ENCODE measurements around the gene DPF3. TPM values are rescaled to one million over a fixed set of nuclear protein-coding genes. Genes with fewer than 3 reads are reported as not detected.

The DPF3 gene
- total and polyA plus RNA-seq, 2 donors (not counting 1 experiment from before 2014, with no cell fraction given): 3.4 to 10.2 TPM

DNA sequence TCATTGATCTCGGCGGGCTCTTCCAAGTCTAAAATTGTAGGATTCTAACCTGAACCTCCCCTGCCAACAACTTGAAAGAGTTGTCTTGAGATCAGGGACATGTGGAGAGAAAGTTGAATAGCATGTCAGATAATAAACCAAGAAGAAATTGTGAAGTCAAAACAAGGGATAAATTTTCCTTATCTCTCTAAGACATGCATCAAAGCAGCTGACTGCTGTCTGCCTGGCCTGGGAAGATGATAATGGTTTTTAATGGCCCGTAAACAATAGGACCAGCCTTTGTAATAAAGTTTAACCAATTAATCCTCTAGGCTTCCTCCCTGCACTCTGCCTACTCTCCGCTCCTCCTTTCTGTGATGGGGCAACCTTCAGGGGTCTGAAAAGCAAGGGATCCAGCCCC lies 67.9 kb downstream of the DPF3 start:
- Histone ChIP-seq H3K79me2 (ENCODE audit: control insufficient read depth, insufficient read depth, low read length) (peaks cover 34% of the 10 kb centered on the region), H3K27ac (ENCODE audit: low read length in 2 of 2) (no peak overlapping the region), H3K9ac (ENCODE audit: low read length) (no peak overlapping the region), H3K4me2 (replicated peaks; ENCODE audit: low read depth, low read length, poor library complexity, severe bottlenecking) (no peak overlapping the region), H3K36me3 (replicated peaks in 1 of 2; ENCODE audit: control extremely low read depth in 1 of 2, control insufficient read depth in 1 of 2, extremely low read depth in 1 of 2, insufficient read depth in 2 of 2, low read length in 1 of 2) (no peaks in the 10 kb centered on the region), H3K4me3 (ENCODE audit: control extremely low read depth in 1 of 5, extremely low read depth in 1 of 5, insufficient read depth in 1 of 5, low read depth in 2 of 5, low read length in 4 of 5) (no peak overlapping the region), H2AFZ (ENCODE audit: insufficient read depth, low read depth, low read length, poor library complexity, severe bottlenecking) (no peak overlapping the region), H3K27me3 (replicated peaks in 1 of 4; ENCODE audit: control extremely low read depth in 1 of 4, control insufficient read depth in 3 of 4, insufficient read depth in 4 of 4, low read length in 3 of 4) (no peaks in the 10 kb centered on the region), H3K9me3 (ENCODE audit: control extremely low read depth in 1 of 3, control insufficient read depth in 2 of 3, insufficient read depth in 1 of 3, low read length in 2 of 3) (no peaks in the 10 kb centered on the region), H4K20me1 (ENCODE audit: control insufficient read depth, insufficient read depth, low read length, poor library complexity, severe bottlenecking) (peaks cover 6% of the 10 kb centered on the region), H3K4me1 (ENCODE audit: control insufficient read depth in 2 of 2, insufficient read depth in 2 of 2, low read length in 2 of 2) (no peaks in the 10 kb centered on the region)
- CTCF ChIA-PET: no interaction called here
- WGBS (ENCODE audit: insufficient coverage): 90% methylated on average over 2 of the region's 4 CpGs
- POLR2A ChIA-PET: no interaction called here
- no peak for TF ChIP-seq EZH2 (IDR thresholded peaks at IDR 0.05; ENCODE audit: borderline replicate concordance, insufficient read depth, low read depth, low read length, poor library complexity, severe bottlenecking)
- TF ChIP-seq, protein P1, sequence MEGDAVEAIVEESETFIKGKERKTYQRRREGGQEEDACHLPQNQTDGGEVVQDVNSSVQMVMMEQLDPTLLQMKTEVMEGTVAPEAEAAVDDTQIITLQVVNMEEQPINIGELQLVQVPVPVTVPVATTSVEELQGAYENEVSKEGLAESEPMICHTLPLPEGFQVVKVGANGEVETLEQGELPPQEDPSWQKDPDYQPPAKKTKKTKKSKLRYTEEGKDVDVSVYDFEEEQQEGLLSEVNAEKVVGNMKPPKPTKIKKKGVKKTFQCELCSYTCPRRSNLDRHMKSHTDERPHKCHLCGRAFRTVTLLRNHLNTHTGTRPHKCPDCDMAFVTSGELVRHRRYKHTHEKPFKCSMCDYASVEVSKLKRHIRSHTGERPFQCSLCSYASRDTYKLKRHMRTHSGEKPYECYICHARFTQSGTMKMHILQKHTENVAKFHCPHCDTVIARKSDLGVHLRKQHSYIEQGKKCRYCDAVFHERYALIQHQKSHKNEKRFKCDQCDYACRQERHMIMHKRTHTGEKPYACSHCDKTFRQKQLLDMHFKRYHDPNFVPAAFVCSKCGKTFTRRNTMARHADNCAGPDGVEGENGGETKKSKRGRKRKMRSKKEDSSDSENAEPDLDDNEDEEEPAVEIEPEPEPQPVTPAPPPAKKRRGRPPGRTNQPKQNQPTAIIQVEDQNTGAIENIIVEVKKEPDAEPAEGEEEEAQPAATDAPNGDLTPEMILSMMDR (IDR thresholded peaks at IDR 0.05): no peak
- DNase-seq (no peak), ATAC-seq (ENCODE audit: low read depth) (no peak)
- Mint-ChIP-seq H3K4me1 (peaks cover 2% of the 10 kb centered on the region), H3K9me3 (ENCODE audit: insufficient read depth) (no peaks in the 10 kb centered on the region), H3K4me3 (no peak overlapping the region), H3K27ac (no peak overlapping the region), H3K27me3 (no peaks in the 10 kb centered on the region)
- intact Hi-C loops (cut with micrococcal nuclease): no loop called here

DNA sequence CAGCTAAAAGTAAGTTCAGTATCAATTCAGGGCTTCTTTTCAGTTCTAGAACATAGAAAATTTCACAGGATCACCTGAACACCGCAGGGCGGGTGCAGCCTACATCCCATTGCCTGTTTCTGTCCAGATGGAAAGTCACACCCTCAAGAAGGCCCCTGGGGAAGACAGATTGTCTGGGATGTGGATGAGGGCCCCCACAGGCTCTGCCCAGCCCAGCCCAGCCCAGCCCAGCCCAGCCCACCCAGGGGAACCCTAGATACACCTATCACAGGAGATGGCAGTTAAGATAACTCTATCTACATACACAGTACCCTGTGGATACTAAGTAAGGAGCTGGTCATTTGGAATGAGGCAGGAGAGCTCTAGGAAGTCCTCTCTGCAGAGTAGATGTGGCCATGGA lies 68.4 kb downstream of the DPF3 start:
- H3K9me3 ChIP-seq (ENCODE audit: control extremely low read depth in 1 of 3, control insufficient read depth in 2 of 3, insufficient read depth in 1 of 3, low read length in 2 of 3): no peaks in the 10 kb centered on the region
- Mint-ChIP-seq H3K27ac (no peak overlapping the region), H3K4me1 (peaks cover 3% of the 10 kb centered on the region), H3K9me3 (ENCODE audit: insufficient read depth) (no peaks in the 10 kb centered on the region), H3K27me3 (no peaks in the 10 kb centered on the region), H3K4me3 (no peak overlapping the region)
- WGBS (ENCODE audit: insufficient coverage): no CpG with 5 or more reads among the region's 2 CpGs
- CTCF ChIA-PET: no interaction called here
- no peak for ATAC-seq (ENCODE audit: low read depth)
- H4K20me1 ChIP-seq (ENCODE audit: control insufficient read depth, insufficient read depth, low read length, poor library complexity, severe bottlenecking): peaks cover 3% of the 10 kb centered on the region
- H3K9ac ChIP-seq (ENCODE audit: low read length): no peak overlapping the region
- POLR2A ChIA-PET: no interaction called here
- TF ChIP-seq, protein P1 (IDR thresholded peaks at IDR 0.05): no peak
- TF ChIP-seq EZH2 (IDR thresholded peaks at IDR 0.05; ENCODE audit: borderline replicate concordance, insufficient read depth, low read depth, low read length, poor library complexity, severe bottlenecking): no peak
- peaks cover 3% of the 10 kb centered on the region in 2 donors for H3K4me1 ChIP-seq (ENCODE audit: control insufficient read depth in 2 of 2, insufficient read depth in 2 of 2, low read length in 2 of 2)
- no peak for DNase-seq
- peaks cover 32% of the 10 kb centered on the region for H3K79me2 ChIP-seq (ENCODE audit: control insufficient read depth, insufficient read depth, low read length)
- H3K27ac ChIP-seq (ENCODE audit: low read length in 2 of 2): no peak overlapping the region
- H2AFZ ChIP-seq (ENCODE audit: insufficient read depth, low read depth, low read length, poor library complexity, severe bottlenecking): no peak overlapping the region
- H3K36me3 ChIP-seq (replicated peaks in 1 of 2; ENCODE audit: control extremely low read depth in 1 of 2, control insufficient read depth in 1 of 2, extremely low read depth in 1 of 2, insufficient read depth in 2 of 2, low read length in 1 of 2): no peaks in the 10 kb centered on the region
- H3K4me2 ChIP-seq (replicated peaks; ENCODE audit: low read depth, low read length, poor library complexity, severe bottlenecking): no peak overlapping the region
- H3K4me3 ChIP-seq (ENCODE audit: control extremely low read depth in 1 of 5, extremely low read depth in 1 of 5, insufficient read depth in 1 of 5, low read depth in 2 of 5, low read length in 4 of 5): no peak overlapping the region
- no peaks in the 10 kb centered on the region for H3K27me3 ChIP-seq (replicated peaks in 1 of 4; ENCODE audit: control extremely low read depth in 1 of 4, control insufficient read depth in 3 of 4, insufficient read depth in 4 of 4, low read length in 3 of 4)
- intact Hi-C loops (cut with micrococcal nuclease): no loop called here

Measured in B cell (primary cell).